HG02852 (cell line): Measurements from ENCODE around the gene LDLRAD4.

Source experiments
- ATAC-seq: cut with Tn5 transposase; IDR thresholded peaks from one replicate; pipeline ENCODE4 v1.9.1; 2021; ENCODE audit warnings: mild to moderate bottlenecking, moderate library complexity; ENCODE audit not compliant: unreplicated experiment

LDLRAD4 gene

GRCh38 chr18:13218368-13218991 is at the start of gene LDLRAD4:
TSS of gene LDLRAD4 (plus strand) at chr18:13218760.
- ATAC-seq, result no peak

- no peak for ATAC-seq
These were observed 44.9 kb upstream of the LDLRAD4 start for GRCh38 chr18:13173578-13174145.

GRCh38 chr18:13175266-13175665 is 43.3 kb upstream of the LDLRAD4 start:
- no peak for ATAC-seq

GRCh38 chr18:13175754-13176210 is 42.8 kb upstream of the LDLRAD4 start:
- ATAC-seq, result no peak

- no peak for ATAC-seq
These were observed 41.7 kb upstream of the LDLRAD4 start for GRCh38 chr18:13176847-13177246.

GRCh38 chr18:13178197-13178596 is 40.4 kb upstream of the LDLRAD4 start:
- no peak for ATAC-seq

GRCh38 chr18:13178976-13179375 is 39.6 kb upstream of the LDLRAD4 start:
- no peak for ATAC-seq

GRCh38 chr18:13179566-13180113 is 38.9 kb upstream of the LDLRAD4 start:
- no peak for ATAC-seq

GRCh38 chr18:13180614-13181375 is 37.8 kb upstream of the LDLRAD4 start:
- no peak for ATAC-seq

- ATAC-seq, result no peak
These were observed 36.8 kb upstream of the LDLRAD4 start for GRCh38 chr18:13181765-13182164.

- no peak for ATAC-seq
These were observed 35.2 kb upstream of the LDLRAD4 start for GRCh38 chr18:13183359-13183758.

GRCh38 chr18:13183790-13184189 is 34.8 kb upstream of the LDLRAD4 start:
- ATAC-seq, result no peak

GRCh38 chr18:13184396-13184795 is 34.2 kb upstream of the LDLRAD4 start:
- no peak for ATAC-seq

- ATAC-seq, result no peak
These were observed 32.8 kb upstream of the LDLRAD4 start for GRCh38 chr18:13185675-13186198.

- ATAC-seq, result no peak
These were observed 31.9 kb upstream of the LDLRAD4 start for GRCh38 chr18:13186687-13187086.

- ATAC-seq, result no peak
These were observed 31.1 kb upstream of the LDLRAD4 start for GRCh38 chr18:13187498-13187897.

- ATAC-seq, result no peak
These were observed 27.5 kb upstream of the LDLRAD4 start for GRCh38 chr18:13191031-13191430.

- no peak for ATAC-seq
These were observed 26.8 kb upstream of the LDLRAD4 start for GRCh38 chr18:13191779-13192178.

GRCh38 chr18:13192970-13193369 is 25.6 kb upstream of the LDLRAD4 start:
- no peak for ATAC-seq

GRCh38 chr18:13194239-13194638 is 24.3 kb upstream of the LDLRAD4 start:
- ATAC-seq, result no peak

GRCh38 chr18:13198701-13199100 is 19.9 kb upstream of the LDLRAD4 start:
- ATAC-seq, result no peak

- ATAC-seq, result no peak
These were observed 19.4 kb upstream of the LDLRAD4 start for GRCh38 chr18:13199169-13199568.
